ENCODE measurements around the gene POU2F1. TPM values are rescaled to one million over a fixed set of nuclear protein-coding genes. Genes with fewer than 3 reads are reported as not detected.

POU2F1 gene
- total RNA-seq, 1 donor from 2014 or later: 36.1 TPM

- H3K9me3 Mint-ChIP-seq (ENCODE audit: low read depth): no peaks in the 10 kb centered on the region
- H3K27me3 Mint-ChIP-seq: peaks cover 2% of the 10 kb centered on the region
- DNase-seq (ENCODE audit: low spot score, unreplicated experiment): no peak
Observed at GRCh38 chr1:167209044-167209443, 11.6 kb upstream of the POU2F1 start.

DNA sequence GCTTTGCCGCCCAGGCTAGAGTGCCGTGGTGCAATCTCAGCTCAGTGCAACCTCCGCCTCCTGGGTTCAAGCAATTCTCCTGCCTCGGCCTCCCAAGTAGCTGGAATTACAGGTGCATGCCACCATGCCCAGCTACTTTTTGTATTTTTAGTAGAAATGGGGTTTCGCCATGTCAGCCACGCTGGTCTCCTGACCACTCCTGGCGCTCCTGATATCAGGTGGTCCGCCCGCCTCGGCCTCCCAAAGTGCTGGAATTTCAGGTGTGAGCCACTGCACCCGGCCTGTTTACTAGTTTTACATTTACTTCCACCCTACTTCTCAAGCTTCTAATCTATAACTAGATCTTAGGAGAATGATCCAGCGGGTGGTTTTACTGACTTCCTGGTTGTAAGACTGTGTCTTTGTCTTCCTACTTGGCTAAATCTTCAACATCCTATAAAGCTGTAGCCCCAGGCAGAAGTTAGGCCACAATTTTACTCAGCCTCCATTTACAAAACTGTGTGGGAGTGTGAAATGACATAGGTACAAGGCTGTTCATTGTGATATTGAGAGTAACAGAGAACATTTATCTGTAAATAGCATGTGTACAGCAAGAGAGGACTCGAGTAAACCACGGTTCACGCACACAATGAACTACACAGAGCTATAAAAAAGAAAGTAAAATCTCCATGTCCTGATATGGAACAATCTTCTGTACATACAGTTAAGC, 9.6 kb upstream of the POU2F1 start:
- H3K36me3 Mint-ChIP-seq (ENCODE audit: insufficient read depth): no peaks in the 10 kb centered on the region
- no peak overlapping the region for H3K27ac Mint-ChIP-seq
- TF ChIP-seq, protein P1, sequence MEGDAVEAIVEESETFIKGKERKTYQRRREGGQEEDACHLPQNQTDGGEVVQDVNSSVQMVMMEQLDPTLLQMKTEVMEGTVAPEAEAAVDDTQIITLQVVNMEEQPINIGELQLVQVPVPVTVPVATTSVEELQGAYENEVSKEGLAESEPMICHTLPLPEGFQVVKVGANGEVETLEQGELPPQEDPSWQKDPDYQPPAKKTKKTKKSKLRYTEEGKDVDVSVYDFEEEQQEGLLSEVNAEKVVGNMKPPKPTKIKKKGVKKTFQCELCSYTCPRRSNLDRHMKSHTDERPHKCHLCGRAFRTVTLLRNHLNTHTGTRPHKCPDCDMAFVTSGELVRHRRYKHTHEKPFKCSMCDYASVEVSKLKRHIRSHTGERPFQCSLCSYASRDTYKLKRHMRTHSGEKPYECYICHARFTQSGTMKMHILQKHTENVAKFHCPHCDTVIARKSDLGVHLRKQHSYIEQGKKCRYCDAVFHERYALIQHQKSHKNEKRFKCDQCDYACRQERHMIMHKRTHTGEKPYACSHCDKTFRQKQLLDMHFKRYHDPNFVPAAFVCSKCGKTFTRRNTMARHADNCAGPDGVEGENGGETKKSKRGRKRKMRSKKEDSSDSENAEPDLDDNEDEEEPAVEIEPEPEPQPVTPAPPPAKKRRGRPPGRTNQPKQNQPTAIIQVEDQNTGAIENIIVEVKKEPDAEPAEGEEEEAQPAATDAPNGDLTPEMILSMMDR (IDR thresholded peaks at IDR 0.05; ENCODE audit: unreplicated experiment): no peak
- no peak overlapping the region for H3K4me3 Mint-ChIP-seq (ENCODE audit: low read depth)
- no peaks in the 10 kb centered on the region for H3K9me3 Mint-ChIP-seq (ENCODE audit: low read depth)
- peaks cover 3% of the 10 kb centered on the region for H3K27me3 Mint-ChIP-seq
- DNase-seq (ENCODE audit: low spot score, unreplicated experiment): no peak
- H3K4me1 Mint-ChIP-seq (ENCODE audit: low read depth): no peaks in the 10 kb centered on the region

More at GRCh38 chr1:167209044-167209443, 11.6 kb upstream of the POU2F1 start:
- no peak overlapping the region for H3K4me3 Mint-ChIP-seq (ENCODE audit: low read depth)
- H3K36me3 Mint-ChIP-seq (ENCODE audit: insufficient read depth): no peaks in the 10 kb centered on the region
- TF ChIP-seq, protein P1 (IDR thresholded peaks at IDR 0.05; ENCODE audit: unreplicated experiment): no peak
- H3K4me1 Mint-ChIP-seq (ENCODE audit: low read depth): no peaks in the 10 kb centered on the region
- H3K27ac Mint-ChIP-seq: no peak overlapping the region

DNA sequence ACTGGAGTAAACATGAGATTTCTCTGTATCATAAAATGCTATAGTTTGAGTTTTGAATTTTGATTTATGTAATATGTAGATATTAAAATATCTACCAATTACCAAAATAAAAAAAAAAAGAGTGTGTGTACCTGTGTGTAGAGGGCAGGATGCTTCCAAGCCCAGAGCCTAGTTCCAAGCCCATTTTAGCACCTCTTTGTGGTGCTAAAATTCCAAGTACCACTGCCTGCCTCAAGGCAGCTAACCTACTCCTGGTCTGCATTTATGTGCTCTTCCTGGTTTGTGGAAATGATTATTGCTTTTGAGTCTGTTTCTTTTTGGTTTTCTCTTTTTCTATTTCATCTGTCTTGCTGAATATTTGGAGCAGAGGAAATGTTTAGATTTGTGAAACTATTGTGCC, 8.7 kb upstream of the POU2F1 start:
- no peaks in the 10 kb centered on the region for H3K4me1 Mint-ChIP-seq (ENCODE audit: low read depth)
- peaks cover 3% of the 10 kb centered on the region for H3K27me3 Mint-ChIP-seq
- TF ChIP-seq, protein P1 (IDR thresholded peaks at IDR 0.05; ENCODE audit: unreplicated experiment): no peak
- H3K9me3 Mint-ChIP-seq (ENCODE audit: low read depth): peaks cover 4% of the 10 kb centered on the region
- no peak overlapping the region for H3K4me3 Mint-ChIP-seq (ENCODE audit: low read depth)
- no peak for DNase-seq (ENCODE audit: low spot score, unreplicated experiment)
- H3K36me3 Mint-ChIP-seq (ENCODE audit: insufficient read depth): no peaks in the 10 kb centered on the region
- H3K27ac Mint-ChIP-seq: no peak overlapping the region

DNA sequence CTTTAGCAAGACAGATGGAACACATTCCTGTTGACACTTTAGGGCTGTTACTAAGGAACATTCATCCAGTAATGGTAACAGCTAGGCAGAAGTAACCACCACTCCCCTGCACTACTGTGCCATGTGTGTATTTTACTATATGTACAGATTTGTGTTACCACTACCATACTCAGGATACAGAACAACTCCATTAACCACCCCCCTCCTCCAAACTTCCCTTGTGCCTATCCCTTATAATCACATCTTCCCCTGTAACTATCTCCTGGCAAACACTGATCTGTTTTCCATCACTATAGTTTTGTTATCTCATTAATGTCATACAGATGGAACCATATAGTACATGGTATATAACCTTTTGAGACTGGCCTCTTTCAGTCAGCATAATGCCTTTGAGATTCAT, 3.9 kb upstream of the POU2F1 start:
- no peaks in the 10 kb centered on the region for H3K36me3 Mint-ChIP-seq (ENCODE audit: insufficient read depth)
- peaks cover 5% of the 10 kb centered on the region for H3K4me1 Mint-ChIP-seq (ENCODE audit: low read depth)
- H3K27me3 Mint-ChIP-seq: peaks cover 3% of the 10 kb centered on the region
- H3K27ac Mint-ChIP-seq: no peak overlapping the region
- no peak overlapping the region for H3K4me3 Mint-ChIP-seq (ENCODE audit: low read depth)
- H3K9me3 Mint-ChIP-seq (ENCODE audit: low read depth): peaks cover 5% of the 10 kb centered on the region
- TF ChIP-seq, protein P1 (IDR thresholded peaks at IDR 0.05; ENCODE audit: unreplicated experiment): no peak
- no peak for DNase-seq (ENCODE audit: low spot score, unreplicated experiment)

DNA sequence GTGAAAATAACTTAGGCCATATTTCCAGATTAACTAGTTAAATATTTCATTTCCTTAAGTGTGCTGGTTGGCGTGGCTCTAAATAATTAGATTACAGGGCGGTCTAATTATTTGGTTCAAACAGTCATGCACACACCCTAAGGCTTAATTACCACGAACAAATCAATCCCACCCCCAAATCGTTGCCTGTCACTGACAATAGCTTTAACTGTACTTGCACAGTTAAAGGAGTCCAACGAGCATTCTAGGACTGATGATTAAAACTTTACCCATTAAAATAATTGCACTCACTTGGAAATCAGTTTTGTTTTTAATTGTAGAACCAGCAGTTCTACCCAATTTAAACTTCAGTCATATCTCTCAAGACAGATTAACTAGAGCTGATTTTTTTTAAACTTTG, 1.5 kb upstream of the POU2F1 start:
- Mint-ChIP-seq H3K4me1 (ENCODE audit: low read depth) (peaks cover 21% of the 10 kb centered on the region), H3K27ac (peak overlapping the region; percentile 100), H3K27me3 (no peaks in the 10 kb centered on the region), H3K36me3 (ENCODE audit: insufficient read depth) (no peaks in the 10 kb centered on the region), H3K9me3 (ENCODE audit: low read depth) (peaks cover 5% of the 10 kb centered on the region), H3K4me3 (ENCODE audit: low read depth) (peak overlapping the region; percentile 88)
- no peak for DNase-seq (ENCODE audit: low spot score, unreplicated experiment)
- TF ChIP-seq, protein P1 (IDR thresholded peaks at IDR 0.05; ENCODE audit: unreplicated experiment): no peak
